Activated T-cell treated with anti-CD3 and anti-CD28 coated beads, Interleukin-2, amount 50 U/mL, for 72 hours (primary cell): ENCODE results near the gene RBM7. TPM values are rescaled to one million over a fixed set of nuclear protein-coding genes. Genes with fewer than 3 reads are reported as not detected.

Experiments
- ATAC-seq, 2 donors: fragments of 150-1000 bp; cut with Tn5 transposase; replicated peaks in 1 of 2; 2 replicates each; pipeline ENCODE4 v1.10.0; 2021; ENCODE audit warnings: moderate library complexity in 2 of 2, mild to moderate bottlenecking in 1 of 2
- DNase-seq, 2 donors: peaks; one replicate each; pipeline ENCODE4 v3.0.0; 2021 to 2022; ENCODE audit warnings: mixed read lengths in 1 of 2
- H3K27ac Mint-ChIP-seq: one replicate; pipeline ENCODE4 v1.8.0; 2022; ENCODE audit warnings: mild to moderate bottlenecking, moderate library complexity, mixed read lengths
- H3K27me3 Mint-ChIP-seq: one replicate; pipeline ENCODE4 v1.8.0; 2022; ENCODE audit warnings: low read depth, mixed read lengths
- H3K36me3 Mint-ChIP-seq, 2 donors: one replicate each; pipeline ENCODE4 v1.8.0; 2022; ENCODE audit warnings: mixed read lengths in 2 of 2, mild to moderate bottlenecking in 1 of 2; ENCODE audit not compliant: insufficient read depth in 2 of 2
- H3K4me1 Mint-ChIP-seq: one replicate; pipeline ENCODE4 v1.8.0; 2022; ENCODE audit warnings: low read depth, mixed read lengths
- H3K4me3 Mint-ChIP-seq, 2 donors: one replicate each; pipeline ENCODE4 v1.8.0; 2022; ENCODE audit warnings: mild to moderate bottlenecking in 2 of 2, mixed read lengths in 2 of 2, moderate library complexity in 2 of 2
- H3K9me3 Mint-ChIP-seq, 2 donors: one replicate each; pipeline ENCODE4 v1.8.0; 2022; ENCODE audit warnings: mixed read lengths in 2 of 2
- total RNA-seq, 2 donors: library from RNA; stranded (reverse); gene quantifications; one replicate each; pipeline ENCODE4 v1.2.3, GENCODE V29; 2022

Gene RBM7
- total RNA-seq, 2 donors from 2014 or later: 40.7 to 52.0 TPM

DNA sequence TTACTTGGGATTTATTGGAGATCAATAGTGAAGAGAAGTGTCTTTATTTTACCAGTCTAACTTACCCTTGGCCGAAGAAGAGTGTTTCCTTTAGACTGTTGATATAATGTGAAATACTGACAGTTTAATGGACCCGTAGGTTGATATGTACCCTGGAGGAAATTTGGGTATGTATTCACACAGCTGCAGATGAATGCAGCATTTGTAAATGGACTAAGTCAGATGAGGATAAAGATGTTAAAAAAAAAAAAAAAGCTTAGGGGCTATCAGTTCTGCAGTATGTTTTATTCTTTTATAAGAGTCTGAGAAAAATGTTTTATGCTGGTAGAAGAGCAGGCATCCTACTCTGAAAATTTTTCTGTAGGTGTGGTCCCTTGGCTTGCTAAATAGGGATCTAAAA lies 41.5 kb downstream of the RBM7 start:
- peaks cover 40% of the 10 kb centered on the region for H3K4me1 Mint-ChIP-seq
- no peak overlapping the region for H3K27ac Mint-ChIP-seq
- peak overlapping the region in 1 of 2 donors; percentile 53 for H3K4me3 Mint-ChIP-seq
- no peak for DNase-seq
- peaks cover 6 to 11% of the 10 kb centered on the region in 2 donors for H3K36me3 Mint-ChIP-seq
- no peaks in the 10 kb centered on the region for H3K27me3 Mint-ChIP-seq
- H3K9me3 Mint-ChIP-seq: no peaks in the 10 kb centered on the region
- ATAC-seq: no peak

DNA sequence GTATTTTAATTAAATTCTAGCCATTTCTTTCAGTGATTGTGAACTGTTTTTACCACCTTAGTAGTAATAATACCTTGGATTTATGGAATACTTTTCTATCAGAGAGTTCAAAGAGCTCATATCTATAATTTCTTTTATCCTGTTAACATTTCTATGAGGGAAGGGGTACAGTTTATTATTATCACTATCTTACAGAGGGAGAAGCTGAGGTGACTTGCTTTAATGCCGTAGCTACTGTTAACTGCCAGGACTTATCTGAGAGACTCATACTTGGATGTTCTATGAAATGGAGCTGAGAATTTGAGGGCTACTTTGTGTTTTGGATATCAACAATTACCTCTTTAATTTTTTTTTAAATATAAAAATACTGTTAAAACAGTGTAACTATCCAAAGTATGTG lies 42.1 kb downstream of the RBM7 start:
- H3K9me3 Mint-ChIP-seq: no peaks in the 10 kb centered on the region
- no peak for ATAC-seq
- H3K27me3 Mint-ChIP-seq: no peaks in the 10 kb centered on the region
- no peak for DNase-seq
- no peak overlapping the region for H3K4me3 Mint-ChIP-seq
- H3K27ac Mint-ChIP-seq: no peak overlapping the region
- peaks cover 40% of the 10 kb centered on the region for H3K4me1 Mint-ChIP-seq
- peaks cover 8 to 15% of the 10 kb centered on the region in 2 donors for H3K36me3 Mint-ChIP-seq

- DNase-seq (no peak), ATAC-seq (no peak)
- no peaks in the 10 kb centered on the region for H3K27me3 Mint-ChIP-seq
- H3K4me1 Mint-ChIP-seq: peaks cover 10% of the 10 kb centered on the region
- H3K9me3 Mint-ChIP-seq: no peaks in the 10 kb centered on the region
- peak overlapping the region; percentile 74 for H3K27ac Mint-ChIP-seq
- H3K4me3 Mint-ChIP-seq: no peak overlapping the region
- H3K36me3 Mint-ChIP-seq: peaks cover 8 to 14% of the 10 kb centered on the region in 2 donors
These were observed 47.0 kb downstream of the RBM7 start for GRCh38 chr11:114447444-114447843.

DNA sequence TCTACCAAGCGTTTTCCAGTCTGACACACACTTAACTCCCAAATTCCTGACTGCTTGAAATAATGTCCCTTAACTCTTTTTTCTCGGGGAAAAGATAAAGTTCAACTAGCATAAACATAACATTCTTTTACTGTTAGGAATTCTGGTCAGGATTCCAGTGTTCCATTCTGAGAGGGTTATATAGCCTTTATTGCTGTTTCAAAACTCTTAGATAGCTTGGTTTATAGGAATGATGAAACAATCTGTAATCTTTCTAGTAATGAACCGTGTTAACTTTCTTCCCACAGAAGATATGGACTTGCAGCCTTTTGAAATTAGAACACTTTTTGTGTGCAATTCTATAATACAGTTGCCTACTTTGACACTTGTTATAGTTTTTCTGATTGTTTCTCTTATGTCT lies 47.4 kb downstream of the RBM7 start:
- Mint-ChIP-seq H3K27me3 (no peaks in the 10 kb centered on the region), H3K36me3 (peaks cover 8 to 14% of the 10 kb centered on the region in 2 donors), H3K4me3 (no peak overlapping the region), H3K4me1 (peaks cover 9% of the 10 kb centered on the region), H3K27ac (peak overlapping the region; percentile 63), H3K9me3 (no peaks in the 10 kb centered on the region)
- DNase-seq (no peak), ATAC-seq (no peak)

GRCh38 chr11:114448749-114449482 lies 48.5 kb downstream of the RBM7 start:
- DNase-seq: no peak
- Mint-ChIP-seq H3K27me3 (no peaks in the 10 kb centered on the region), H3K9me3 (no peaks in the 10 kb centered on the region), H3K4me1 (peaks cover 9% of the 10 kb centered on the region), H3K4me3 (no peak overlapping the region), H3K36me3 (peaks cover 8 to 14% of the 10 kb centered on the region in 2 donors), H3K27ac (peak overlapping the region; percentile 67)
- ATAC-seq: no peak

GRCh38 chr11:114449845-114450244 lies 49.4 kb downstream of the RBM7 start:
- Mint-ChIP-seq H3K4me3 (no peak overlapping the region), H3K27me3 (no peaks in the 10 kb centered on the region), H3K4me1 (peaks cover 9% of the 10 kb centered on the region), H3K36me3 (peaks cover 8 to 14% of the 10 kb centered on the region in 2 donors), H3K27ac (no peak overlapping the region), H3K9me3 (no peaks in the 10 kb centered on the region)
- DNase-seq (no peak), ATAC-seq (no peak)

GRCh38 chr11:114452399-114452798 lies 51.9 kb downstream of the RBM7 start:
- no peak overlapping the region for H3K27ac Mint-ChIP-seq
- peaks cover 4% of the 10 kb centered on the region for H3K4me1 Mint-ChIP-seq
- no peaks in the 10 kb centered on the region for H3K27me3 Mint-ChIP-seq
- no peak overlapping the region for H3K4me3 Mint-ChIP-seq
- no peaks in the 10 kb centered on the region for H3K9me3 Mint-ChIP-seq
- ATAC-seq (no peak), DNase-seq (no peak)
- peaks cover 0 to 5% of the 10 kb centered on the region in 2 donors for H3K36me3 Mint-ChIP-seq

Other genes with a start within 250 kb of the RBM7 start
- not detected for gene NNMT, start 104.3 kb upstream of the RBM7 start, total RNA-seq
- 1 to 10 TPM; 5.9 to 7.1 TPM for gene C11orf71, start 155 bp upstream of the RBM7 start, total RNA-seq
- 10 to 100 TPM; 60.6 to 61.2 TPM for gene REXO2, start 38.8 kb downstream of the RBM7 start, total RNA-seq
- not detected for gene NXPE1, start 159.2 kb downstream of the RBM7 start, total RNA-seq
- not detected for gene NXPE4, start 195.1 kb downstream of the RBM7 start, total RNA-seq